ENCODE measurements around the gene APOBR.
"Not testable (repeated sequence)": the region's sequence is repeated elsewhere in the genome, so short reads cannot be mapped to it uniquely, and the experiment has no call there.

APOBR gene

DNA sequence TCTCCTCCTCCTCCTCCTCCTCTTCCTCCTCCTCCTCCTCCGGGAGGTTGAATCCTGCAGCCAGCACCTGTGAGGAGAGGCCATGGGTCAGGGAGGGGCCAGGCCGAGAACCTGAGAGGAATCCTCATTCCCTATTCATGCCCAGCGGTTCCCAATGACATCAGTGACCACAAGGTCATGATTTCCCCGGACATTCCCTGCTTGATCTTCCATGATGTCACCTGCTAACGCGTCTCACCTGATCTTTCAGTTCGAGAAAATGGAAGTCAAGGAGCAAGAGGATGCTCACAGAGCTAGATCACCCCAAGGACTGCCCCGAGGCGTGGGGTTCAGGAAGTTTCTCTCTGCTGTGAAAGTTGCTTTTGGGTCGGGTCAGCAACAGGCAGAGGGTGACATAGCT, 5.4 kb downstream of the APOBR start:
- DNase-seq: no peak

DNA sequence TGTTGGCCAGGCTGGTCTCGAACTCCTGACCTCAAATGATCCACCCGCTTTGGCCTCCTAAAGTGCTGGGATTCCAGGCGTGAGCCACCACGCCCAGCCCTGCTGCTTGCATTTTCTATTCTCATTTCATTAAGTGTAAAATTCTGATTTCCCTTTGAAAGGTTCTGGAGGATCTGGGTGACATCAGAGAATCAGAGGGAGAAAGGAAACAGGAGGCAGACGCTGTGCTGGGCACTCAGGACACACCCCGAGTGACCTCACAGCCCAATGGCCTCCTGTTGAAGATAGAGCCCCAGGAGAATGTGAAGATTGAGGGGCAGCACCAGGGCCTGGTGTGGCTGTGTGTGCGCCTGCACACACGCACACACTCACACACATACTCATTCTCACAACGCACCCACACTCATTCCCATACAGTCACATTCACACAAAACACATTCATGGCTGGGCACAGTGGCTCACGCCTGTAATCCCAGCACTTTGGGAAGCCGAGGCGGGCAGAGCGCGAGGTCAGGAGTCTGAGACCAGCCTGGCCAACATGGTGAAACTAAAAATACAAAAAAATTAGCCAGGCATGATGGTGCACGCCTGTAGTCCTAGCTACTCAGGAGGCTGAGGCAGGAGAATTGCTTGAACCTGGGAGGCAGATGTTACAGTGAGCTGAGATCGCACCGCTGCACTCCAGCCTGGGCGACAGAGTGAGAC, 6.2 kb downstream of the APOBR start:
- not testable (repeated sequence) for DNase-seq

DNA sequence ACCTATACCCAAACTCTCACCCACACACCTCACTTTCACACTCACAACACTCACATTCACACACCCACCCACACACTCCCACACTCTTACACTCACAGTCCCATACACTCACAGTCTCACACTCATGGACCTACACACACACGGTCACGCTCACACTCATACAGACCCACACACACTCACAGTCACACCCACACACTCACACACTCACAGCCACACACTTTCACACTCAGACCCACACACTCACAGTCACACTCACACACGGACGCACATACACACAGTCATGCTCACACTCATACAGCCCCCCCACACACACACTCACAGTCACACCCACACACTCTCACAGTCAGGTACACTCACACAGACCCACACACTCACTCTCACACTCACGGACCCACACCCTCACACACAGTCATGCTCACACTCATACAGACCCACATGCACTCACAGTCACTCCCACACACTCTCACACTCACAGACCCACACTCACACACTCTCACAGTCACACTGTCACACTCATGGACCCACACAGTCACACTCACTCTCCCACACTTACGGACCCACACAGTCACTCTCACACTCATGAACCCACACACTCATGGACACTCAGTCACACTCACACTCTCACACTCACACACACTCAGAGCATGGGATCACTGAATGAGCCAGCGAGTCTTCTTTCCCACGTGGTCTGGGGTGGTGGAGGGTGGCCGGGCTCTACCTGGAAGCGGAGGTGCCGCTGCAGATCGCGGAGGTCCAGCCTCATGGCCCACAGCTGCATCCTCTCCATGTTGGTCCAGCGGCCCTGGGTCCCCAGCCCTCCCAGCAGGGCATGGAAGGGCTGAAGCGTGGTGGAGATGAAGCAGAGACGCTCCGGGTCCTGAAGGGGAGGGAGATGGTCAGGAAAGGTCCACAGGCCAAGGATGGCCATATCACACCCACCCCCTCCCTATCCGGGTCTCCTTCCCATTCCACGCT, 7.1 kb downstream of the APOBR start:
- no peak for DNase-seq

DNA sequence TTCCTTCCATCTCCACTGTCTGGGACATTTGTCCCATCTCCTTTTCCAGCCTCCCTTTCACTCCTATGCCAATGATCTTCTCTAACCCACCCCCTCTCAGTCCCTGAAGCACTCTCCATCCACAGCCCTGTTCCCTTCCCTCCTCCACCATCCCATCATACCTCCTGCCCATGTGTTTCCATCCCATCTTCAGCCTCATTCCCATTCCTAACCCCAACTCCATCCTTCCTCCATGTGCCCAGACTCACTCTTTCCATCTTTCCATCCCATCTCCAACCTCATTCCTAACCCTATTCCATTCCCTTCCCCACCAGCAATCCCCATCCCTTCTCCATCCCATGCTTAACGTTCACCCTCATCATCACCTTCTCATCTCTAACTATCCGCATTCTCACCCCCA, 7.8 kb downstream of the APOBR start:
- DNase-seq: no peak

DNA sequence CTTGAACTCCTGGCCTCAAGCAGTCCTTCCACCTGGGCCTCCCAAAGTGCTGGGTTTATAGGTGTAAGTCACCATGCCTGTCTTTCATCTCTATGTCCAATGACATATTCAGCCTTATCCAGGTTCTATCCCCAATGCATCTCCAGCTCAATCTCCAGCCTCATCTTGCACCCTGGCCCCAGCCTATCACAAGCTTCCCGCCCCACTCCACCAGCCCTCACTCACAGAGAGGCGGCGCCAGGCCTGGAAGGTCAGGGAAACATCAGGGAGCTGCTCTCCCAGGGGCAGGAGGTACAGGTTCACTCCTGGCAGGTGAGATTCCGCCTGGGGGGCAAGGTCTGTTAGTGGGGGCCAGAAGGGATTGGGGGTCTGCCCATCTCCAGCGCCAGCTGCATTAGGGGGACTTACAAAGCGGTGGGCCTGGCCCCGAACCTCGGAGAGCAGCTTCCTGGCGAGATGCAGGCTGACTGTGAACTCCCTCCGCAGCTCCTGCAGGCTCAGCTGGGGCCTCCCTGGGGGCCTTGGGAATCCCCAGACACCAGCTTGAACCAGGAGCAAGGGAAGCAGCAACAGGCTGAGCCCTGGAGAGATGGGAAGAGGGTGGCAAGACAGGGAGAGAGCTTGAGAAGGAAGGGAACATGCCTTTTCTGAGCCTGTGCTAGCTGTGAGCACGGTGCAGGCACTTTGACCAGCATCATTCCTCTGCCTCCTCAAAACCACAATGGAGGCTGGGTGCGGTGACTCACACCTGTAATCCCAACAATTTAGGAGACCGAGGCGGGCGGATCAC, 9.2 kb downstream of the APOBR start:
- no peak for DNase-seq

DNA sequence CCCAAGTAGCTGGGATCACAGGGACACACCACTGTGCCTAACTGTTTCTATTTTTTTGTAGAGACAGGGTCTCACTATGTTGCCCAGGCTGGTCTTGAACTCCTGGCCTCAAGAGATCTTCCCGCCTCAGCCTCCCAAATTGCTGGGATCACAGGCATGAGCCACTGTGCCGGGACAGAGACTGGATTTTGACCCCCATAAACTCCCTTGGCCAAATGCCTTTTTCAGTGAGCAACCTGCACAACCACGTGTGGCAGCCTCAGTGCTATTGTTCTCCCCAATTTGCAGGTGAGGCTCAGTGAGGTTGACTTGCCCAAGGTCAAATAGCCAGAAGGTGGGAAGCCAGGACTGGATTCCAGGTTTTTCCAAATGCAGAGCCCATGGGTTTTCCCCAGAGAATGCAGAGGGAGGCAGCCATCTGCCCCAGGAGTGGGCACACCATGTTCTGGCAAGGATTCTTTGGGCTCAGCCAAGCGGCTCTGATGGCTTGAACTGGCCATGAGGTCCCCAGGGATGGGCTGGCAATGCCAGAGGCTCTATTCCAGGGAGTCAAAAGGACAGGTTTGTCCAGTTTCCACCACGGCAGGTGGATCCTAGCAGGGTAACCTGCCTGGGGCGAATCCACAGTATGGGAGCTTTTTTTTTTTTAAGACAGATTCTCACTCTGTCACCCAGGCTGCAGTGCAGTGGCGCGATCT, 10.4 kb downstream of the APOBR start:
- DNase-seq: no peak

DNA sequence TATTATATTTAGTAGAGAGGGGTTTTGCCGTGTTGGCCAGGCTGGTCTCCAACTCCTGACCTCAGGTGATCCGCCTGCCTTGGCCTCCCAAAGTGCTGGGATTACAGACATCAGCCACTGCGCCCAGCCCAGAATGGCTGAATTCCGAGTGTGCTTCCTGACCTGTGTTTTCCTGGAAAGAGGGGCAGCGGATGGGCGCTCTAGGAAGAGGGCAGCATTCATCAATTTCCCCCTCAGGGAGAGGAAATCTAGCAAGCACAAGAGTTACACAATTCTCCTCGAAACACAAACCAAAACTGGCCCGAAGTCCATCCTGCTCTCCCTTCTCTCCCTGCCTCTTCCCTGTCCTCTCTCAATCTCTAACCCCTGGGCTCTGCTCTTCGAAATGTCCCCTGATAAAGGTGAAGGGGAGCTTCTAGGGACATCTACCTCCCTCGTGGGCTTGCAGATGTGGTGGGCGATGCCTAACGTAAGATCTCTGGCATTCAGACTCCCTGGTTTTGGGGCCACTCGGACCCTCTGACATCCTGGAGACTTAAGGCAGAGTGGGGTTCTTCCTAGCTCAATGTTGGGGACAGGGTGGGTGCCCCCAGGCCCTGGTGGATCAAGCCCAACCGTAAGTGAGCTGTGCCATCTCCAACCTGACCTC, 11.2 kb downstream of the APOBR start:
- no peak for DNase-seq

DNA sequence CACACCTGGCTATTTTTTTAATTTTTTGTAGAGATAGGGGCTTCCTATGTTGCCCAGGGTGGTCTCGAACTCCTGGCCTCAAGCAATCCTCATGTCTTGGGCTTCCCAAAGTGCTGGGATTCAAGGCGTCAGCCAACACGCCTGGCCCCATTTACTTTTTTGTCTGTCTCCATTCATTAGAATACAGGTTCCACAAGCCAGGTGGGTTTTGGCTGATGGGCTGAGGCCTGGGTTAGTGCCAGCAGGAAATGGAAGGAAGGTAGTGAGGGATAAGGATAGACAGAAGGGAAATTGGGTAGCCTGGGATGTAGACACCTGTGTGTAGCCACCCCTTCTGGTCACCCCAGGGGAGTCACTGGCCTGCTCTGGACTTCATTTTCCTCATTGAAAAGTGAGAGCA, 16.6 kb downstream of the APOBR start:
- DNase-seq: no peak

DNA sequence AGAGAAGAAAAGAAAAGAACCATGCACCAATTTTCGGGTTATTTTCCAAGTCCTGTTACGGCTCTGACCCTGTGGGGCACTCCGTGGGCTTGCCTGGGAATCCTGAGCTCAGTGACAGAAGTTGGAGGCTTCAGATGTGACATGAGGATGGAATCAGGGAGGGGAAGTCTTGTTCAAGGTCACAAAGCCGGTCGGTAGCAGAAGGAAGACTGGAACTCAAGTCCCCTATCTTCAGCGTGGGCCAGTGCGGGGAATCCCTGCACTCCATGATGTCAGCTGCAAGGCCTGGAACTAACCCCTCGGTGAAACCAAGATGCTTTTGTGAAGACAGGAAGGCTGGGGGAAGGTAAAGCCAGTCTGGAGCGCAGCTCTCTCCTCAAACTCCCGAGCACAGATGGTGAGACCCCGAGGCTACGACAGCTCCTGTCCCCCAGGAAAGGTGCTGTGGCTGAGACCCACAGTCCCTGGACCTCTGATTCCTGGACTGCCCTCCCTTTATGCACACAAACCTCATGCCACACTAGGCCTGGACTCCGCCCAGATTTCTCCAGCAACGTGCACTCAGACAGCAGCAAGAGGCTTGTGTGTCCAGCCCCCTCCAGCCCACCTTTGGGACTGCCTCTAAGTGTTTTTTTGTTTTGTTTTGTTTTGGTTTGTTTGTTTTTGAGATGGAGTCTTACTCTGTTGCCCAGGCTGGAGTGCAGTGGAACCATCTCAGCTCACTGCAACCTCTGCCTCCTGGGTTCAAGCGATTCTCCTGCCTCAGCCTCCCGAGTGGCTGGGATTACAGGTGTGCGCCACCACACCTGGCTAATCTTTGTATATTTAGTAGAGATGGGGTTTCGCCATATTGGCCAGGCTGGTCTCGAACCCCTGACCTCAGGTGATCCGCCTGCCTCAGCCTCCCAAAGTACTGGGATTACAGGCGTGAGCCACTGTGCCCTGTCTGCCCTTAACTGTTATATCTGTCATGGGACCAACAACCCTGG, 17.7 kb downstream of the APOBR start:
- no peak for DNase-seq

DNA sequence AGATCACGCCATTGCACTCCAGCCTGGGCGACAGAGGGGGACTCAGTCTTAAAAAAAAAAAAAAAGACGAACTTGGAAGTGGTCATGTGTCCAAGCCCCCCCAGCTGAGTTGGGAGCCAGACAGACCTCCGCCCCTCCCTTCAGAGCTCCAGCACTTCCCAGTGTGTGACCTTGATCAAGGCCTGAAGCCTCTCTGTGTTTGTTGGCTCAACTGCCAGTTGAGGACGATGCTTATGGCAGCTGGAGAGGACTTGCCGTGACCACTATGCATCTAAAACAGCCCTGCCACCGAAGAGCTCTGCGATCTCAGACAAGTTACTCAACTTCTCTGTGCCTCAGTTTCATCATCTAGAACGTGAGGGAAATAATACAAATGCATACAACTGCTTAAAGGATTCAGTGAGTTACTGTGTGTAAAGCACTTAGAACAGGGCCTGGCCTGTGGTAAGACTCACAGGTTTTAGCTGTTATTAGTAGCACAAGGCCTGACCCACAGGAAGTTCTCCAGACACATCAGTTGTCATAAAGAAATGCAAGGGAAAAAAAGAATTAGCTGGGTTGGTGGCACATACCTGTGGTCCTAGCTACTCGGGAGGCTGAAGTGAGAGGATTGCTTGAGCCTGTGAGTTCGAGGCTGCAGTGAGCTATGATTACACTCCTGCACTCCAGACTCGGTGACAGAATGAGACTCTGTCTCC, 19.2 kb downstream of the APOBR start:
- no peak for DNase-seq

DNA sequence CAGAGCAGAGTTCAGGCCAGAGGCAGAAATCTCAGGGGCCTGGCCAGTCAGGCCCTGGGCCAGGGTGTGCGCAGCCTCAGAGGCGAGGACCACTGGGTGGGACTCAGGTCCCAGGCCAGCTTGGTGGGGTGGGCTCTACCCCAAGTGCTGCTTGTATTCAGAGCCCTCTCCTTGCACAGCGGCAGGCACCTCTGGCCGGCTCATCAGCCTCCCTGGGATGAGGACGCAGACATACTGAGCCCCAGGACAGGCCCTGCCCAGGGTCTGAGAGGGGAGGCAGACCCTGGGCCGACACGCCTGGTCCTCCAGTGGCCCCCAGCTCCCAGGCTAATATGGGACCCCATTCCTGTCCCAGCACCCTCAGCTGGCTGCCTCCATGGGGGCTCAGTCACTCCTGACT, 19.8 kb downstream of the APOBR start:
- DNase-seq: no peak

DNA sequence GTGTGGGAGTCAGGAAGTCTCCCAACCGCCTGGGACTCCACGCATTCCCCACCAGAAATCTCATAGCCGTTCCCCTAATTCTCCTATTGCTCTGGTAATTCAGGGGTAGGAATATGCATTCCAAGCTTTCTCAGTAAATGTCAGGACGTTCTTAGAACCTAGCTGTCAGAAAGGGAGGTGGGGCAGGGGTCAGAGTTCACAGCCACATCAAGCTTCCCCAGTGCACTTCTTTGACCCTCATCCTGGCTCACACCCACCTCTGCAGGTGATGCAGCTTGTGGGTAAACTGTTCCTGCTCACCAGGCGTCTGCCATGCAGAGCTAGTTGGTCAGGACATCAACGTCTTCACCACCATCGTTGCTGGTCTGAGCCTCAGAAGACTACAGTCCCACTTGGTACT, 26.2 kb downstream of the APOBR start:
- no peak for DNase-seq

DNA sequence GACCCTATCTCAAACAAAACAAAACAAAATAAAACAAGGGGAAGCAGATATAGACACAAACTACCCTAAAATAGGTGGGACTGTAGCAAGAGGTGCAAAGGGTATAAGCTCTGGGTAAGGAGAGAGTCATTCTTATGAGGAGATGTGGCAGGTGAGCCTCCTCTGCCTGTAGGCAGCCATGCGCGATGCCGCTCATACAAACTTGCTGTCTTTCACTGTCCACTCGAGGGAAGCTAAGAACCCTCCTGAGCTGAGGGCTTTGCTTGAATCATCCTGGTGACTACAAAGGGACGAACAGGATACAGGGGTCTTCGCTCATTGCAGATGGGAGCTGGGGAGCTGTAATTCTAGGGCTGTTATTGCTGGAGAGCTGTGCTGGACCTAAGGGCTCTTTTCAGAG, 27.0 kb downstream of the APOBR start:
- no peak for DNase-seq

DNA sequence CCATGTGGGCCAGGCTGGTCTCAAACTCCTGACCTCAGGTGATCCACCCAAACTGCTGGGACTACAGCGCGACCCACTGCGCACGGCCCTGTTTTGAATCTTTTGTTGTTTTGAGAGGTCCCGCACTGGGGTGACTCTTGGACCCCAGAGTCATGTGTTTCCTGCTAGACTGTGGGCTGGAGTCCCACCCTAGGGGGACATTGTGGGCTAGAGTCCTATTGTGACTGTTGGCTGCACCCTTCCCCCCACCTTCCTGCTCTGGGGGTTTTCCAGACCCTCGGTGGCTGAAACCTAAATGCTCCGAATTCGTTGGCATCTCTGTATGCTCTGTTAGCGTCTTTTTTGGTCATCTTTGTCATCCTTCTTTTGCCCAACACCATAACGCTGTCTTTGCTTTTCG, 28.3 kb downstream of the APOBR start:
- no peak for DNase-seq

DNA sequence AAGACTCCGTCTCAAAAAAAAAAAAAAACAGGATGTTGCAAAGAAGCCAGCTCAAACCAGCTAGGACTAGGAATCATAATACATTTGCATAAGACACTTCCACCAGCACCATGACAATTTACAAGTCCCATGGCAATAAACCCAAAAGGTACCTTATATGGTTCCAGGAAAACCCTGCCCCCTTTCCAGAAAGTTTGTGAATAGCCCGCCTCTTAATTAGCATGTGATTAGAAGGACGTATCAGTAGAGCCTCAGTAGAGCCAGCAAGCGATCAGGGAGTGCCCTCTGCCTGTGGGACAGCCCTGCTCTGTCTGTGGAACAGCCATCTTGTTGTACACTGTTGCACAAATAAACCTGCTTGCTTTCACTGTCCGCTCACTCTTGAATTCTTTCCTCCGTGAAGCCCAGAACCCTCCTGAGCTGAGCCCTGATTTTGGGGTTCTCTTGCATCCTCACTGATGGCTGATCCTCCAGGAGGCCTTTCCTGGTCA, 30.3 kb downstream of the APOBR start:
- DNase-seq: no peak

DNA sequence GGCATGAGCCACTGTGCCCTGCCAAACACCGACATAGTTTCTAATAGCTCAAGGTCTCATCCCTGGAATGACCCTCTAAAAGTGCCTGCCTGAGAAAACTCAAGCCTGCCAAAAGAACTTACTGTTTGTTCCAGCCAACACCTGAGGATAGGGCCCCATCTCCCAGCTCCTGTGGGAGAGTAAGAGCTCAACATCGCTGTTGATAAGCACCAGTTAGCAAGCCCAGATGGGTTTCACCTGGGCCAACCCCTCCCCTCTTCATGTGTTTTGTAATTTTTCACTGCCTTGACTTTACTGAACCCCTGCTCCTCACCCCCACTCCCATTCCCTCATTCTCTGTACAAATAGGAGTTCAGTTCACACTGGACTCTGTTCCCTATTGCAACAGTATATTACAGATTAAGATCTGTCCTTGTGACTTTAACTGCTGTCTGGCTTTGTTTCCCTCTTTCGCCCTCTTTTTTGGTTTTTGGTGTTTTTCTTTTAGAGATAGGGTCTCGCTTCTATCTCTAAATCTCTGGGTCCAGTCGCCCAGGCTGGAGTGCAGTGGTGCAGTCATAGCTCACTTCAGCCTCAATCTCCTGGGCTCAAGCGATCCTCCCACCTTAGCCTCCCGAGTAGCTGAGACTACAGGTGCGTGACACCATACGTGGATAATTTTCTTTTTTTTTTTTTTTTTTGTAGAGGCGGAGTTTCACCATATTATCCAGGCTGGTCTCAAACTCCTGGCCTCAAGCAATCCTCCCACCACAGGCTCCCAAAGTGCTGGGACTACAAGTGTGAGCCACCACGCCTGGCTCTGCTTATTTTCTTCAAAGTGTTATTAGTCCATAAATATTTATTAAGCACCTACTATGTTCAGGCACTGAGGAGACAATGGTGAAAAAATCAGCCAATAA, 32.0 kb downstream of the APOBR start:
- DNase-seq: no peak

DNA sequence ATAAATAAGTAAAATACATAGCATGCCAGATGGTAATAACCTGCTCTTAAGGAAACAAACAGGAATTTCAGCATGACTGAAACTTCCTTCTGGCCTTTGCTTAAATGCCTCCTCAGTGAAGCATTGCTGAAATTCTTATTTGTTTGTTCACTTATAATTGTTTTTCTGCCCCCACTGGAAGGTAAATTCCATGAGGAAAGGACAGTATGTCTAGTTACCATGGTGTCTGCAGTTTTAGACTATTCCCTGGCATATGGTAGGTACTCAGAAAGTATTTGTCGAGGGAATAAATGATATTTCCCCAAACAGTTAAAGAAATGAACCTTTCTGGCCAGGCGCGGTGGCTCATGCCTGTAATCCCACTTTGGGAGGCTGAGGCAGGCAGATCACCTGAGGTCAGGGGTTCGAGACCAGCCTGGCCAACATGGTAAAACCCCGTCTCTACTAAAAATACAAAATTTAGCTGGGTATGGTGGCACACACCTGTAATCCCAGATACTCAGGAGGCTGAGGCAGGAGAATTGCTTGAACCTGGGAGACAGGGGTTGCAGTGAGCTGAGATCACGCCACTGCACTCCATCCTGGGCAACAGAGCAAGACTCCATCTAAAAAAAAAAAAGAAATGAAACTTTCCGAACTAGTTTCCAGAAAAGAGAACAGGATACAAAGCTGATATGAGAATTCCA, 32.8 kb downstream of the APOBR start:
- DNase-seq: not testable (repeated sequence)

DNA sequence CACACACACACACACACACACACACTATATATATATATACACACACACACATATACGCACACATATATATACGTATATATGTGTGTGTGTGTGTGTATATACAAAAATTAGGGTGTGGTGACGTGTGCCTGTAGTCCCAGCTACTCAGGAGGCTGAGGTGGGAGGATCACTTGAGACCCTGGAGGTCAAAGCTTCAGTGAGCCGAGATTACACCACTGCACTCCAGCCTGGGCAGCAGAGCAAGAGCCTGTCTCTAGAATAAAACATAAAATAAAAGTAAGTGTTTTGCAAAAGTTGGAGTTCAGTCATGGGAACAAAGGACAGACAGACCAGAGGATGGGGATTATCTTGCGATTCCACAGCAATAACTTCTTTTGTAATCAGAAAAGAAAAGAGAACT, 33.5 kb downstream of the APOBR start:
- DNase-seq: no peak
